GM19099 (cell line): Measurements from ENCODE around the gene TMEM123.

ENCODE experiments used
- POLR2A ChIP-seq: IDR thresholded peaks from 3 replicates; pipeline ENCODE4 v1.6.1; 2011; ENCODE audit warnings: low read depth; ENCODE audit not compliant: insufficient read length; ENCODE audit errors: extremely low read depth

Gene TMEM123

DNA sequence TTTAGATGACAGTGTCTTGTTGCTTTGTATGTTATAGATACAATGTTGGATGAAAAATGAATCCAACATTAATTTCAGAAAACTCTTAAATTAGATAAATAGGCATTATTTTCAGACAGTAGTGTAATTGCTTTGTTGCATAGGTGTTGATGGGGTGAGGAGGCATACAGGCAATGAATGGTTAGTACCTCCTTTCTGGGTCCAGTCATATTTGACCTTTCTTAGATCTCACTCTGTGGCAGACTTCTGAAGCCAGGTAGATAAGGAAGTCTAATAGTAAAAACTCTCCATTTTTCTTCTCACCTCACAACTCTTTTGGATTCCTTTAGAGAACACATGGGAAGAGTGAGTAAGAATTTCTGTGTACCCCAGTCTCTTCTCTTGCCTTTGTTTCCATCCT lies 73.7 kb downstream of the TMEM123 start:
- TF ChIP-seq POLR2A, result no peak

DNA sequence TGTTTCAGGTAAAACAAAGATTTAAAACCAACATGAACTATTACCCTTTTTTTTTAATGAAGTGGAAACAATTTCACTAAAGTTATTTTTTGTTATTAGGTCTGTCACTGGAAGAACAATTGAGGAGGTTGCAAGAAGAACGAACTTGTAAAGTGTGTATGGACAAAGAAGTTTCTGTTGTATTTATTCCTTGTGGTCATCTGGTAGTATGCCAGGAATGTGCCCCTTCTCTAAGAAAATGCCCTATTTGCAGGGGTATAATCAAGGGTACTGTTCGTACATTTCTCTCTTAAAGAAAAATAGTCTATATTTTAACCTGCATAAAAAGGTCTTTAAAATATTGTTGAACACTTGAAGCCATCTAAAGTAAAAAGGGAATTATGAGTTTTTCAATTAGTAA lies 74.7 kb downstream of the TMEM123 start:
- TF ChIP-seq POLR2A, result no peak

DNA sequence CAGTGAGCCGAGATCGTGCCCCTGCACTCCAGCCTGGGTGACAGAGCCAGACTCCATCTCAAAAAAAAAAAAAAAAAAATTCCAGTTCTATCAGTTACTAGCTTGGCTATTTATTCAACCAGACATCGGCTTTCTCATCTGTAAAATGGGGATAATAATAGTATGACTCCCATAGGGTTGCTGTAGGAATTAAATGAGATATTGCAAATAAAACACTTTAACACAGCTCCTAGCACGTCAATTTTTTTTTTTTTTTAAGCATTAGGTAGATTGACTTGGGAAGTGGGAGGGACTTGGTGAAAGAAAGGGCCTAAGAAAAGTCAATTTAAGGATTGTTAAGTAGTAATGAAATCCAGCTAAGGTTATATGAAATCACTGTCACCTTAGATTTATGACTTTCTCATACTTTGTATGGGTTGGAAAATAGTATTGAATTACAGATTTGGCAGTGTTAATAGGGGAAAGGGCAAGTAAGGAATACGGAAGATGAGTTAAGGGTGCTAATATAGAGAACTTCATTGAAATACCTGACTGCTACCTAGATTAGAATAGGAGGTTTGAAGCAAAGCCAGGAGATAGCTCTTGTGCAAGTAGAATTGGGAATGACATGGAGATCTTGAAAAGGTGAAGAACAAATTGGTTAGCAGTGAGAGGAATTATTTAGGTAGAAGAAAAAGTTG lies 76.7 kb downstream of the TMEM123 start:
- TF ChIP-seq POLR2A, result no peak

DNA sequence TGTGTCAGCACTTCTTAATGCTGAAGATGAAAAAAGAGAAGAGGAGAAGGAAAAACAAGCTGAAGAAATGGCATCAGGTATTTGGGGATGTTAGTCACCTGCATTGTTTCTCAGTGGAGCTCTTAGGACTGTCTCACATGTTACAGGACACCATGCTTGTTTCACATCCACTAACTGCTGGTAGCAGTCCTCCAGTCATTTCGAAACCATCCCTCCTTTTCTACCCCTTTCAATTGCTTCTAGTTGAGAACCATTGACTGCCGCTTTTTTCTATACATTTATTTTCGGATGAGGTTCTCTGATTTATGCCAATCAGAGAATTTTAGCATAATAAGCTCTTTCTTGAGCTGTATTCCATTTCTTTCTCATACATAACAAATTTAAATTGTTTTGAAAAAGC lies 84.1 kb downstream of the TMEM123 start:
- no peak for TF ChIP-seq POLR2A

DNA sequence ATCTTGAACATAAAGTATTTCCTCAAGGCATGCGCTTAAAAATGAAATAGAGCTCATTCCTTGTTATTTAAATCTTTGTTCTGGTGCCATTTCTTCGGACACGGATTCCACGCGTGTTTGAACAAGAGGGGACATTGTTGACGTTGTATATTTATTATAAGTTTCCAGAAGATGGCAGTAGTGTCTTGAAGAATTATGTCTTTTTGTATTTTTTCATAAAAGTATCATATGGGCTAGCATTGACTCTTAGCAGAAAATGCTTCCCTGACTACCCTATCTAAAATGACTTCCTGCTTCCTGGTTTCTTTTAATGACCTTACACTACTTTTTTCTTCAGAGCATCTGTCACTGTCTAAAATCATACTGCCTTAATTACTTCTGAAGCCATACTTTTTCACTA lies 85.2 kb downstream of the TMEM123 start:
- no peak for TF ChIP-seq POLR2A

DNA sequence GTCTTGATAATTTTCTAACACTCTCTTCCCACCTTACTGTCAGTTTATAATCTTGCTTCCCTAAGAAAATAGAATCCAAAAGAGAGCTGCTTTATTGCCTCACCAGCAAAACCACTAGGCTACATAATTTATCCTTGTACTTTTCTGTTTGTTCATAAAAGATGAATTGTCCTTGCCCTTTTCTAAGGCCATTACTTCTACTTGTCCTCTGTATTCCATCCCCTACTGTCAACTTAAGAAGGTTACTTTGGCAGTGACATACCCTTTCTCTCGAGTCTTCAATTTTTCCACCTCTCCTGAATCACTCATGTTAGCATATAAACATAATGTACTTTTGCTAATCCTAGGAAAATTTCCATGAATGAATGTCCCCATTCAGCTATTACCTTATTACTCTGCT lies 87.6 kb downstream of the TMEM123 start:
- no peak for TF ChIP-seq POLR2A

DNA sequence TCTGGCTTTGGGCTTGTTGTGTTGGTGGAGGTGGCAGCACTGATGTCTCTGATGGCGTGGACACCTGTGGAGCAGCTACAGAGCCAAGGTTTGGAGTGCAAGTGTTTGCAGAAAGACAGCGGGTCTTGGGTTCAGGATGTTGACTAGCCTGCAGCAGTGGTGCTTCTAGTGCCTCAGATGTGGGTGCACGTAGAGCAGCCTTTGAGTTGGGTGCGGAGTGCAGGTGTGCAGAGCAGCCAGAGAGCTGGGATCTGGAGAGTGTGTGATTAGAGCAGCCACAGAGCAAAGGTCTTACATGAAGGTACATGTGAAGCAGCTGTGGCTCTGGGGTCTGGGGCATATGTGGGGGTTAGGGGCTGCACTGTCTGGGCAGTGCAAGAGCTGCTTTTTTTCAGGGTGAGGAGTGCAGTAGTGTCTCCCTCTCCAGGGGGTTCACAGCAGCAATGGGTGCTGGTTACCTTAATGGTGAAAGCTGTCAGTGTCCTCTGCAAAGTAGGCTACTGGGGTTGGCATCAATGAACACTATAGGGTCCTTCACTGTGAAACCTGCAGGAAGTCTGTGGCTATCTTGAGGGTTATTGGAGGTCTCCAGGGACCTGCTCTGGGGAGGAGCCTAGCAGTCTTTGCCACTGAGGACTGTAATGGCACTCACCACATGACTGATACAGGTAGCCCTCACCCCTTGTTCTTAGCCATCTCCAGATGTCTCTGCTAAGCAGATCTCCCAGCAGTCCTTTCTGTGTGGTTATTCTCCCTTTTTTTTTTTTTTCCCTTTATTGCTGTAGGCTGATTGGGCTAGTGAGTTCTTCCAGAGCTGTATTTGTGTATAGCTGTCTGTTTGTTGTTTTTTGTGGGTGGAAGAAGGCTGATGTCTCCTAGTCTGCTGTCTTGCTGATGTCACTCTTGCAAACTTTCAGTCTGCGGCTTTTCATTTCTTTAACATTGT lies 91.2 kb downstream of the TMEM123 start:
- TF ChIP-seq POLR2A, result no peak

DNA sequence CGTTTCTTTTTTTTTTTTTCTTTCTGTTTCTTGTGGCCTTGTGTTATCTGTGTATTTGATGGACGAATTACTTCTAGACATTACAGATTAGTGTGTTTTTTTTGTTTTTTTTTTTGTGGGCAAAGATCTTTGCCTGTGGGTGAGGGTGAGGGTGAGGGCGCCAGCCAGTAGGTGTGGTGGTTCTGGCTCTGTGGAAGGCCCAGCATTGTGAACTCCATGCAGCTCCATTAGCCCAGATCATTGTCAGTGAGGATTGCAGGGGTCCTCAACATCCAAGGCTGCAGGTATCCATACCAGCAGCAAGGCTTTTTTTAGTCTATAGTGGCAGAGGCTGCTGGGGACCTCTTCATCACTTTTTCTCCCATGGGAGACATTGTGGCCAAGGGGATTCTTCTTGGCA lies 91.9 kb downstream of the TMEM123 start:
- no peak for TF ChIP-seq POLR2A

DNA sequence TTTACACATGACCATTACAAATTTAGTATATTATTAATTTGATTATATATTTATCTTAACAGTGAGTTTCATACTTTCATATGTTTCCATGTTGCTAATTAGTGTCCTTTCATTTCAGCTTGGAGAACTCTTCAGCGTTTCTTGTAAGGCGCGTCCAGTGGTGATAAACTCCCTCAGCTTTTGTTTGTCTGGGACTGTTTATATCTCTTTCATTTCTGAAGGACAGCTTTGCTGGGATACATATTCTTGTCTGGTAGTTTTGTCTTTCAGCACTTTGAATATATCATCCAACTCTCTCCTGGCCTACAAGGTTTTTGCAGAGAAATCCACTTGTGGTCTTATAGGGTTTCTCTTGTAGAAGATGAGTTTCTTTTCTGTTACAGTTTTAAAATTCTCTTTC lies 93.2 kb downstream of the TMEM123 start:
- no peak for TF ChIP-seq POLR2A

DNA sequence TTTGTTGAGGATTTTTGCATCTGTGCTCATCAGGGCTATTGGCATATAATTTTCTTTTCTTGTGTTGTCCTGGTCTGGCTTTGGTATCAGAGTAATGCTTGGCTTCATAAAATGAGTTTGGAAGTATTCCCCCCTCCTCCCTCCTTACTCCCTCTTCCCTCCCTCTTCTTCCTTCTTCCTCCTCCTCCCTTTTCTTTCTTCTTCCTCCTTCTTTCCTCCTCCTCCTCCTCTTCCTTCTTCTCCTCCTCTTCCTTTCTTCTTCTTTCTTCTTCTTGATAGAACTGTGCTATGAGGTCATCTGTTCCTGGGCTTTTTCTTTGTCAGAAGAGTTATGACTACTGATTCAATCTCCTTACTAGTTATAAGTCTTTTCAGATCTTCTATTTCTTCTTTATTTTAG lies 95.4 kb downstream of the TMEM123 start:
- TF ChIP-seq POLR2A, result no peak

DNA sequence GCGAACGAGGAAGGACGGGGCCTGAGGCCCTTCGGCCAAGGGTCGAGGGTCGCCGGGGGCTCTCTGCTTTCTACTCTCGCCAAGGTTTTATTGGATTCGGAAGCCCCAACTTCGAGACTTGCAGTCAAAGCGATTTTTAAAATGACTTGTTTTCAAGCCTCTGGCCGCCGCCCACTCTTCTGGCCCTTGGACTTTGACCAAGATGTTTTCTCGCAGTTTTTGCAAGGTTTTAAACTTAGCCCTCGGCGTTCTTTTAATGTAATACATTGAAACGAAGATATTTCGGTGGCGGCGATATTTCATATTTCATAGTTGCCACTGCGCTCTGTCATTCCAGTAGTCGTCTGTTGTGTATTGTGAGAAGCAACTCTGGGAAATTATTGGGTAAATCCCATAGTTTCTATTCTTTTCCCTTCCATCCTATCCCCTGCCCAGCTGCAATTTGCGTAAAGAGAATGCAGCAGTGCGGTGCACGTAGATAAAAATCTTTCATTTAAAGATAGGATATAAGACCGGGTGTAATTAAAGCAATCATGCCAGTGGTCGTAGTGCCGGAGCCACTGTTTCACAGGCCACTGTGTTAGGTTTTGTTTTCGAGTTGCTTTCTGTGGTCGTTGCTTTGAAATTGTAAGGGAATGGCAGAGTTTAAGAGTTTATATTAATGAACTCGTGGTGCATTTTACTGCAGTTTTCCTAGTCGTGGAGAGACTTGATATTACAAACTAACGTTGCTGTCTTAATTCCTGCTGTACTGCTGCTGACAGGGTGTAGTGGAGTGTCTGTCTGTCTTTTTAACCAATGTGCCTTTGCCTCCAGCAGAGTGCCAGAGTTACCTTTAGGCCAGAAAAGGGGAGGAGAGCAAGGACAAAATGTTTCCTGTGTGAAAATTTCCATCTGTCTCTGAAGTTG lies 104.8 kb downstream of the TMEM123 start:
- TF ChIP-seq POLR2A, result no peak

DNA sequence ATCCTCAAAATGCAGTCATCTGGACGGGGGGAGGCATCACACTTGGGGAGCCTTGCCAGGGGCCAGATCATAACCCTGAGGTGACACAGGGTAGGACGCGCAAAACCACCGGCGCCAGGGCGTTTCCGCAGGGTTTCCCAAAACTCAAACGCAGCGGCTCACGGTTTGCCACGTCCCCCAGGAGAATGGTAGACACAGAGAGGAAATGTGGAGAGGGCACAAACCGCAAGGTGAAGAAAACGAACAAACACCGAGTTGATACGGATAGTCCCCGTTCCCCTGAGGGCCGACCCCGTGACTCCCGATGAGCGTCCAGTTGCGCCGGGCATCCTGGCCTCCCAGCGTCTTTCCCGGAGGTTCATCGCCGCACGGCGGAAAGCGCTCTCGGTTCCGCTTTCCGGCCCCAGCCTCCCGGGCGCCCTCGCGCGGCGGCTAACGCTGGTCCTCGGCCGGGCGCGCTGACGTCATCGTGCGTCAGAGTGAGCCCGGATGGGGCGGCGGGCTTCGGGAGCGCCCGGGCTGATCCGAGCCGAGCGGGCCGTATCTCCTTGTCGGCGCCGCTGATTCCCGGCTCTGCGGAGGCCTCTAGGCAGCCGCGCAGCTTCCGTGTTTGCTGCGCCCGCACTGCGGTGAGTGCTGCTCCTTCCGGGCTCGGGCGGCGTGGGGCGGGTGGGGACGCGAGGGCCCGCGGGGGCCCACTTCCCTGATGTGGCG lies 105.7 kb downstream of the TMEM123 start, which contains the start of gene BIRC2:
BIRC2 (plus strand) TSS at position 467 of the 714 bp plus-strand sequence. CDS start 2,641 bp downstream, outside the sequence.
- peak; percentile 86 for TF ChIP-seq POLR2A

DNA sequence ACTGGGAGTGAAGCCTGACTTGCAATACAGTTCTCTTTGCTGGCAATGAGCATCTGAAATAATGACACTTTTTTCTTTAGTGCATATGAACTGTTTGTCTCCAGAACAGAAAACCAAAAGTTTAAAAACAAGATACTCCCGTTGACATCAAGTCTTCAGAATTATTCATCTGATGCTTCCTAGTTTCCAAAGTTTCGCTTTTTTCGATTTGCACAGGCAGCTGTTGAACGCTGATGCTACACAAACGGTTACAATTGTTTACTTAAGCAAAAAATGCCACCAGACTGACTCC lies 106.2 kb downstream of the TMEM123 start:
- TF ChIP-seq POLR2A, result no peak
